DOHH2 (cell line): Measurements from ENCODE around the gene THTPA.

Experiments
- CTCF ChIP-seq: fragments of 200-600 bp; sonication (generic); IDR thresholded peaks from one replicate; pipeline ENCODE4 v1.5.1; 2014; ENCODE audit warnings: antibody characterized with exemption, mild to moderate bottlenecking, low read depth, low read length; ENCODE audit not compliant: poor library complexity, severe bottlenecking
- EZH2phosphoT487 ChIP-seq: fragments of 200-600 bp; sonication (generic); IDR thresholded peaks from 2 replicates; pipeline ENCODE4 v1.6.1; 2017; ENCODE audit warnings: borderline replicate concordance, mild to moderate bottlenecking, antibody characterized with exemption, low read length, moderate library complexity, mixed read lengths

- TF ChIP-seq CTCF (no peak), EZH2phosphoT487 (no peak)
Measured at GRCh38 chr14:23569443-23570151, 13.5 kb downstream of the THTPA start.
